Thymus (tissue), 11 donors: ENCODE results near the gene METTL26. TPM values are rescaled to one million over a fixed set of nuclear protein-coding genes. Genes with fewer than 3 reads are reported as not detected.

Source experiments
- DNase-seq, 9 donors: peaks; one replicate each; pipeline ENCODE4 v3.0.0-alpha.2; 2013; ENCODE audit warnings: low spot score in 9 of 9, low read depth in 6 of 9, missing footprints in 1 of 9
- H3K27ac ChIP-seq, 2 donors: one replicate each; pipeline ENCODE4 v1.5.1; 2013; ENCODE audit warnings: control low read depth in 1 of 2, low read depth in 1 of 2, low read length in 1 of 2, mild to moderate bottlenecking in 1 of 2, moderate library complexity in 1 of 2
- H3K27me3 ChIP-seq, 2 donors: one replicate each; pipeline ENCODE4 v1.5.1; 2013; ENCODE audit warnings: low read length in 1 of 2; ENCODE audit not compliant: control insufficient read depth in 2 of 2, insufficient read depth in 1 of 2
- H3K36me3 ChIP-seq, 2 donors: one replicate each; pipeline ENCODE4 v1.5.1; 2013; ENCODE audit warnings: low read length in 1 of 2, mild to moderate bottlenecking in 1 of 2, moderate library complexity in 1 of 2; ENCODE audit not compliant: control insufficient read depth in 2 of 2, insufficient read depth in 2 of 2
- H3K4me1 ChIP-seq, 2 donors: one replicate each; pipeline ENCODE4 v1.5.1; 2013; ENCODE audit warnings: low read length in 2 of 2; ENCODE audit not compliant: control insufficient read depth in 2 of 2, insufficient read depth in 2 of 2
- H3K4me3 ChIP-seq, 2 donors: one replicate each; pipeline ENCODE4 v1.5.1; 2013; ENCODE audit warnings: low read length in 2 of 2, control low read depth in 1 of 2, mild to moderate bottlenecking in 1 of 2
- H3K9me3 ChIP-seq, 2 donors: one replicate each; pipeline ENCODE4 v1.5.1; 2013; ENCODE audit warnings: low read length in 1 of 2, mild to moderate bottlenecking in 1 of 2; ENCODE audit not compliant: control insufficient read depth in 2 of 2, insufficient read depth in 1 of 2
- WGBS: extraction: QIAGEN DNeasy Blood & Tissue Kit; methylation state at CpG from one replicate; pipeline ENCODE4 v1.1.7; 2013; 5-methylcytosine and 5-hydroxymethylcytosine counted together
- polyA plus RNA-seq: library from polyadenylated mRNA; stranded (reverse); fragments of 200-250 nt; gene quantifications from one replicate; pipeline ENCODE4 v1.2.3, GENCODE V29; 2013
- total RNA-seq: library from RNA; stranded (reverse); fragments of 120-200 nt; gene quantifications from one replicate; pipeline ENCODE4 v1.2.4, GENCODE V29; 2013
- donor health status: healthy.

METTL26 gene
- total and polyA plus RNA-seq, 2 donors, result 97.6 to 110 TPM

DNA sequence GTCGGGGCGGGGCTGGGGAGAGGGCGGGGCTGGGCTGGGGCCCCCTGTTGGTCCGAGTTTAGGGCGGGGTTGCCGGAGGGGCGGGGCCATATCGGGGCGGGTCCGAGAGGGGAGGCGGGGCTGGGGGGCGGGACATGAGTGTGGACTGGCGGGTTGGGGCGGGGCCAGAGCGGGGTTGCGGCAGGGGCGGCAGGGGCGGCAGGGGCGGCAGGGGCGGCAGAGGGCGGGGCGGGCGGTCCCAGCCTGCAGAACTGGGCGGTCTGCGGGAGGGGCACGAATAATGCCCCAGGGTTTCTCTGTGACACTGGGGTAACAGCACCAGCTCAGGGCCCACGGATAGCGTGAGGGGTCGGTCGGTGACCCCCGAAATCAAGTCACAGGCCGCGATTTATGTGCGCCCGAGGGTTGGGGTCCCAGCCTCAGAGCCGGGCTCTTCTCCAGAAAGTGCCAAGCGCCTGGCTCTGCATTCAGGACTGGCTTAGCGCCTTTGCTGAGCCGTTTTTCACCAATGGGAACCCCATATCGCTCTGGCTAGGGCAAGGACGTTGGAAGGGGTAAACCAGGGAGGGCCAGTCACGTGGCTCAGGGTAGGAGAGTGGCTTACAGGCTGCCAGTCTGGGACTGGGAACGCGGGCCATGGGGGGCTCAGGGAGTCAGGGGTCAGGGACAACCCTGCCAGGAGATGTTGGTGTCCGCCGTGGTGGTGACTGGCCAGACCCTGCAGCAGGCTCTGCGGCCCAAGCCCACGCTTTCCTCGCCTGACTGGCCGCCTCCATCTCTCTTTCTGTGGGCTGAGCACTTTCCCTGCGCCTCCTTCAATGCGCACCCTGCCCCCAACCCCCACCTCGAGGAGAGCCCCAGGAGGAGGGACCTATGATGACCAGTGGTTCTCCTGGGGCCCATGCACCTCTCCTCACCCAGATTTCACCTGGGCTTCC, 1.2 kb upstream of the METTL26 start:
- Histone ChIP-seq H3K4me1 (peaks cover 16 to 29% of the 10 kb centered on the region in 2 donors), H3K9me3 (peaks cover 0 to 6% of the 10 kb centered on the region in 2 donors), H3K27me3 (peaks cover 14 to 16% of the 10 kb centered on the region in 2 donors), H3K27ac (peak overlapping the region; percentile 98 to 100), H3K36me3 (peaks cover 6 to 16% of the 10 kb centered on the region in 2 donors), H3K4me3 (peak overlapping the region; percentile 88 to 93)
- peak in 5 of 9 donors; percentile 40 to 87 (median 83) for DNase-seq
- 18% methylated on average over 53 of the region's 53 CpGs for WGBS

DNA sequence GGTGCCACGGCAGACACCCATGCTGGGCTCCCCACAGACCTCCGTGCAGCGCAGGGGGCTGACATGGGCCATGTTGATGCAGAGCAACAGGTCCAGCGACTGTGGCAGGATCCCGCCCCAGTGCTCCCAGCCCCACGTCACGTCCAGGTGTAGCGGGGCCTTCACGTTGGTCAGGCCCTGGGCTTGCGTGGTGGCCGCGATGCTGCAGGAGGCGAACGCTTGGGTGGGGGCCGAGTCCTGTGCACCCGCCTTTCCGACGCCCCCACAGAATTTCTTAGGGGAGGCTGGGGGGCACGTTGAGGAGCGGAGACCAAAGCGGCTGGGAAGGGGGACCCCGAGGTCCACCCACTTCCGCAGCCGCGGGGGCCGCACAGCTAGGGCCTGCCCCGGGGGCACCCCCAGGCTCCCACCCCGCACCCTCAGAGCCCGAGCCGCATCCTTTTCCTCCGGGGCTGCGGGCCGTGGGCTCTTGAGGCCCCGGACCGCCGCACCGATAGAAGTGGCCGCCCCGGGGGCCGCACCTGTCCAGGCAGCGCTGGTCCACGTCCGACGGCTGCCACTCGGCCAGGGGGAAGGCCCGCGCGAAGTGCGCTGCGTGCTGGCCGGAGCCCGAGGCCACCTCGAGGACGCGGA, 416 bp downstream of the METTL26 start:
- H3K27me3 ChIP-seq, result peaks cover 2 to 12% of the 10 kb centered on the region in 2 donors
- H3K9me3 ChIP-seq, result peaks cover 0 to 6% of the 10 kb centered on the region in 2 donors
- H3K36me3 ChIP-seq, result peaks cover 6 to 16% of the 10 kb centered on the region in 2 donors
- H3K4me1 ChIP-seq, result peaks cover 7 to 26% of the 10 kb centered on the region in 2 donors
- 6% methylated on average over 55 of the region's 55 CpGs for WGBS
- H3K27ac ChIP-seq, result peak overlapping the region in 1 of 2 donors; percentile 53
- peak overlapping the region; percentile 88 to 93 for H3K4me3 ChIP-seq
- no peak for DNase-seq

DNA sequence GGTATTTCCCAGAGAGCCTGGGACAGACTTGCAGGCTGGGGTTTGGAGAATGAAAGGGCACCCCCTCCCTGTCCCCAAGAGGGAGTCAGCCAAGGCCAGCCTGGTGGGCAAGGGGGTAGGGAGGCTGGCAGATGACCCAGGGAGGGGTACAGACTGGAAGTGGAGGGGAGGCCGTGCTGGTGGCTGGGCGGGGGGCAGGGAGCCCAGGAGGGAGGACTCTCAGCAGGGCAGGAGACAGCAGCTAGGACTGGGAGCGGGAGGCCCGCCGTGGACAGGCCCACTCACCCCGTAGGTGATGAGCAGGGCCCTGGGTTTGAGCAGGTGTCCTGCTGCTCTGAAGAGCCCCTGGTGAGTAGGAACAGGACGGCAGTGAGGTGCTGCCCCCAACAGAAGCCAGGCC, 1.1 kb downstream of the METTL26 start:
- 95% methylated on average over 7 of the region's 7 CpGs for WGBS
- Histone ChIP-seq H3K27ac (no peak overlapping the region), H3K36me3 (peaks cover 6 to 16% of the 10 kb centered on the region in 2 donors), H3K9me3 (peaks cover 0 to 6% of the 10 kb centered on the region in 2 donors), H3K4me1 (peaks cover 7 to 31% of the 10 kb centered on the region in 2 donors), H3K27me3 (peaks cover 0 to 14% of the 10 kb centered on the region in 2 donors), H3K4me3 (no peak overlapping the region)
- DNase-seq, result no peak

DNA sequence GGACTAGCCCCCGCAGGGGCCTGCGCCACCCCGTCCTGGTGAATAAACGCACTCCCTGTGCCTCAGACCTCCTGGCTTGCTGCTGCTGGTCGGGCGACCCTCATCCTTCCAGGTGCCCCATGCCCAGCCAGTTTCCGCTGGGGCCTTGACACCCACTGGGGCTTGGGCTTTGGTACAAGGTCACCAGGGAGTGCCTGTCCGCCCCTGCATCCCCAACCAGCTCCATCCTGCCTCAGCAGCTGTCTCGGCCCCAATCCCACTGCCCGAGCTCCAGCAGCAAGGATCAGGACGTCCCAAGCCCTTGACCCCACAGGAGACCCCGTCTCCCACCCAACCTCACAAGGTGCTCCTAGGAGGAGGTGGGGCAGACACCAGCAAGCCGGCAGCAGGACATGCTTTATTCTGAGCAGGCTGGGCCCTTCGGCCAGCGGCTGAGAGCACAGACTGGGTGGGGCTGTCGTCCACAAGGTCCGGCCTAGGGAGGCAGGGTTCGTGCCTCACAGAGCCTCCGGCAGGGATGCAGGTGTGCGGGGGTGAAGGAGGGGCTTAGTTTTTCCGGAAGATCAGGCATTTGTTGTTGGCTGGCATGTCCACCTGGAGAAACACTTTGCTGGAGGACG, 1.9 kb downstream of the METTL26 start:
- DNase-seq, result no peak
- Histone ChIP-seq H3K27ac (no peak overlapping the region), H3K9me3 (peaks cover 0 to 6% of the 10 kb centered on the region in 2 donors), H3K27me3 (peaks cover 0 to 15% of the 10 kb centered on the region in 2 donors), H3K4me3 (no peak overlapping the region), H3K4me1 (peaks cover 7 to 31% of the 10 kb centered on the region in 2 donors), H3K36me3 (peaks cover 6 to 20% of the 10 kb centered on the region in 2 donors)
- 98% methylated on average over 22 of the region's 22 CpGs for WGBS

DNA sequence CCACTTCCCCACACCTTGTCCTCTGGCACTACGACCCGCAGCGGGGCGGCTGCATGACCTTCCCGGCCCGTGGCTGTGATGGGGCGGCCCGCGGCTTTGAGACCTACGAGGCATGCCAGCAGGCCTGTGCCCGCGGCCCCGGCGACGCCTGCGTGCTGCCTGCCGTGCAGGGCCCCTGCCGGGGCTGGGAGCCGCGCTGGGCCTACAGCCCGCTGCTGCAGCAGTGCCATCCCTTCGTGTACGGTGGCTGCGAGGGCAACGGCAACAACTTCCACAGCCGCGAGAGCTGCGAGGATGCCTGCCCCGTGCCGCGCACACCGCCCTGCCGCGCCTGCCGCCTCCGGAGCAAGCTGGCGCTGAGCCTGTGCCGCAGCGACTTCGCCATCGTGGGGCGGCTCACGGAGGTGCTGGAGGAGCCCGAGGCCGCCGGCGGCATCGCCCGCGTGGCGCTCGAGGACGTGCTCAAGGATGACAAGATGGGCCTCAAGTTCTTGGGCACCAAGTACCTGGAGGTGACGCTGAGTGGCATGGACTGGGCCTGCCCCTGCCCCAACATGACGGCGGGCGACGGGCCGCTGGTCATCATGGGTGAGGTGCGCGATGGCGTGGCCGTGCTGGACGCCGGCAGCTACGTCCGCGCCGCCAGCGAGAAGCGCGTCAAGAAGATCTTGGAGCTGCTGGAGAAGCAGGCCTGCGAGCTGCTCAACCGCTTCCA, 2.6 kb downstream of the METTL26 start:
- 99% methylated on average over 74 of the region's 74 CpGs for WGBS
- peaks cover 0 to 15% of the 10 kb centered on the region in 2 donors for H3K27me3 ChIP-seq

DNA sequence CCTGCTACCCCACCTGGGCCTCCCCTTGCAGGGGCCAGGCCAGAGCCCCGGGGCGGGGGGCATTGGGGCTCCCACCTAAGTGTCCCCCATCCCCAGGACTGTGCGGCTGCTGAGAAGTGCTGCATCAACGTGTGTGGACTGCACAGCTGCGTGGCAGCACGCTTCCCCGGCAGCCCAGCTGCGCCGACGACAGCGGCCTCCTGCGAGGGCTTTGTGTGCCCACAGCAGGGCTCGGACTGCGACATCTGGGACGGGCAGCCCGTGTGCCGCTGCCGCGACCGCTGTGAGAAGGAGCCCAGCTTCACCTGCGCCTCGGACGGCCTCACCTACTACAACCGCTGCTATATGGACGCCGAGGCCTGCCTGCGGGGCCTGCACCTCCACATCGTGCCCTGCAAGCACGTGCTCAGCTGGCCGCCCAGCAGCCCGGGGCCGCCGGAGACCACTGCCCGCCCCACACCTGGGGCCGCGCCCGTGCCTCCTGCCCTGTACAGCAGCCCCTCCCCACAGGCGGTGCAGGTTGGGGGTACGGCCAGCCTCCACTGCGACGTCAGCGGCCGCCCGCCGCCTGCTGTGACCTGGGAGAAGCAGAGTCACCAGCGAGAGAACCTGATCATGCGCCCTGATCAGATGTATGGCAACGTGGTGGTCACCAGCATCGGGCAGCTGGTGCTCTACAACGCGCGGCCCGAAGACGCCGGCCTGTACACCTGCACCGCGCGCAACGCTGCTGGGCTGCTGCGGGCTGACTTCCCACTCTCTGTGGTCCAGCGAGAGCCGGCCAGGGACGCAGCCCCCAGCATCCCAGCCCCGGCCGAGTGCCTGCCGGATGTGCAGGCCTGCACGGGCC, 3.4 kb downstream of the METTL26 start:
- H3K36me3 ChIP-seq, result peaks cover 13 to 34% of the 10 kb centered on the region in 2 donors
- H3K4me1 ChIP-seq, result peaks cover 7 to 31% of the 10 kb centered on the region in 2 donors
- DNase-seq, result no peak
- H3K4me3 ChIP-seq, result no peak overlapping the region
- 97% methylated on average over 67 of the region's 67 CpGs for WGBS
- H3K27ac ChIP-seq, result no peak overlapping the region
- H3K27me3 ChIP-seq, result peaks cover 0 to 15% of the 10 kb centered on the region in 2 donors
- H3K9me3 ChIP-seq, result peaks cover 0 to 6% of the 10 kb centered on the region in 2 donors

More for the DNA sequence above, 2.6 kb downstream of the METTL26 start:
- Histone ChIP-seq H3K4me1 (peaks cover 7 to 31% of the 10 kb centered on the region in 2 donors), H3K9me3 (peaks cover 0 to 6% of the 10 kb centered on the region in 2 donors), H3K4me3 (no peak overlapping the region), H3K27ac (no peak overlapping the region), H3K36me3 (peaks cover 6 to 26% of the 10 kb centered on the region in 2 donors)
- no peak for DNase-seq

DNA sequence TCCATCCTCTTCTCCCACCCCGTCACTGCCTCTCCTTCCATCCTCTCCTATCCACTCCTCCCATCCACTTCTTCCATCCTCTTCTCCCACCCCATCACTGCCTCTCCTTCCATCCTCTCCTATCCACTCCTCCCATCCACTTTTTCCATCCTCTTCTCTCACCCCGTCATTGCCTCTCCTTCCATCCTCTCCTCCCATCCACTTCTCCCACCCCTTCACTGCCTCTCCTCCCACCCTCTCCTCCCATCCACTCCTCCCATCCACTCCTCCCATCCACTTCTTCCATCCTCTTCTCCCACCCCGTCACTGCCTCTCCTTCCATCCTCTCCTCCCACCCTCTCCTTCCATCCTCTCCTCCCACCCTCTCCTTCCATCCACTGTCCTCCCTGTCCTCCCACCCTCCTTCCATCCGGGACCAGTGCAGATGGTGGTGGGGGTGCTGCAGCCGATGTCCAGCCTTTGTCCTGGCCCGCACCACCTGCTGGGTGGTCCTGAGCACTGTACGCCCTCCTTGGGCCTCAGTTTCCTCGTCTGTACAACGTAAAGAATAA, 4.2 kb downstream of the METTL26 start:
- WGBS, result 91% methylated on average over 9 of the region's 9 CpGs

More for the DNA sequence above, 4.2 kb downstream of the METTL26 start:
- DNase-seq, result no peak
- H3K36me3 ChIP-seq, result peaks cover 18 to 42% of the 10 kb centered on the region in 2 donors
- no peak overlapping the region for H3K4me3 ChIP-seq
- peaks cover 7 to 25% of the 10 kb centered on the region in 2 donors for H3K4me1 ChIP-seq
- H3K27me3 ChIP-seq, result peaks cover 0 to 15% of the 10 kb centered on the region in 2 donors
- H3K9me3 ChIP-seq, result peaks cover 0 to 6% of the 10 kb centered on the region in 2 donors
- H3K27ac ChIP-seq, result no peak overlapping the region
